Naive B cell (primary cell): ENCODE results near the gene MT1B. TPM values are rescaled to one million over a fixed set of nuclear protein-coding genes. Genes with fewer than 3 reads are reported as not detected.

ENCODE experiments used
- ATAC-seq, 2 donors: fragments of 150-1000 bp; cut with Tn5 transposase; 2 replicates each; pipeline ENCODE4 v1.10.0; 2021; ENCODE audit warnings: low read depth in 2 of 2, mild to moderate bottlenecking in 2 of 2, moderate library complexity in 2 of 2
- DNase-seq: peaks from one replicate; pipeline ENCODE4 v3.0.0; 2022
- H3K27ac Mint-ChIP-seq, 6 donors: one replicate each; pipeline ENCODE4 v1.8.0; 2020 to 2022; ENCODE audit warnings: mild to moderate bottlenecking in 6 of 6, mixed read lengths in 6 of 6, moderate library complexity in 5 of 6, inconsistent platforms in 2 of 6
- H3K27me3 Mint-ChIP-seq, 3 donors: one replicate each; pipeline ENCODE4 v1.8.0; 2021 to 2022; ENCODE audit warnings: mixed read lengths in 3 of 3, mild to moderate bottlenecking in 1 of 3
- H3K36me3 Mint-ChIP-seq, 2 donors: one replicate each; pipeline ENCODE4 v1.8.0; 2020 to 2022; ENCODE audit warnings: mixed read lengths in 2 of 2, inconsistent platforms in 1 of 2, mild to moderate bottlenecking in 1 of 2
- H3K4me1 Mint-ChIP-seq, 3 donors: one replicate each; pipeline ENCODE4 v1.8.0; 2020 to 2022; ENCODE audit warnings: mixed read lengths in 3 of 3, inconsistent platforms in 1 of 3, mild to moderate bottlenecking in 1 of 3, moderate library complexity in 1 of 3
- H3K4me3 Mint-ChIP-seq, 8 donors: one replicate each; pipeline ENCODE4 v1.8.0; 2020 to 2022; ENCODE audit warnings: mild to moderate bottlenecking in 8 of 8, mixed read lengths in 8 of 8, moderate library complexity in 8 of 8, inconsistent platforms in 2 of 8
- H3K9me3 Mint-ChIP-seq, 7 donors: one replicate each; pipeline ENCODE4 v1.8.0; 2020 to 2022; ENCODE audit warnings: mixed read lengths in 7 of 7, mild to moderate bottlenecking in 5 of 7, inconsistent platforms in 2 of 7, moderate library complexity in 1 of 7
- polyA plus RNA-seq, 6 donors: library from polyadenylated mRNA; unstranded; fragments of 300-500 nt; fragmentation: Illumina TruSeq; gene quantifications; one replicate each; pipeline ENCODE4 v1.2.3, GENCODE V29; 2021; ENCODE audit warnings: low read depth in 6 of 6

Gene MT1B
- not detected for polyA plus RNA-seq

- DNase-seq (no peak), ATAC-seq (no peak)
- Mint-ChIP-seq H3K27ac (peak within 1 kb of the TSS in 3 of 6 donors; percentile 16 to 73 (median 65)), H3K9me3 (no peaks in the 10 kb centered on the region), H3K4me1 (peaks cover 5 to 14% (median 6%) of the 10 kb centered on the region in 3 donors), H3K27me3 (peaks cover 37 to 59% (median 51%) of the 10 kb centered on the region in 3 donors), H3K36me3 (no peaks in the 10 kb centered on the region), H3K4me3 (no peak within 1 kb of the TSS)
Measured at GRCh38 chr16:56651586-56651985, at the start of gene MT1B. Gene MT1B (plus strand): TSS chr16:56651886. CDS start chr16:56651954, 68 bp downstream.

DNA sequence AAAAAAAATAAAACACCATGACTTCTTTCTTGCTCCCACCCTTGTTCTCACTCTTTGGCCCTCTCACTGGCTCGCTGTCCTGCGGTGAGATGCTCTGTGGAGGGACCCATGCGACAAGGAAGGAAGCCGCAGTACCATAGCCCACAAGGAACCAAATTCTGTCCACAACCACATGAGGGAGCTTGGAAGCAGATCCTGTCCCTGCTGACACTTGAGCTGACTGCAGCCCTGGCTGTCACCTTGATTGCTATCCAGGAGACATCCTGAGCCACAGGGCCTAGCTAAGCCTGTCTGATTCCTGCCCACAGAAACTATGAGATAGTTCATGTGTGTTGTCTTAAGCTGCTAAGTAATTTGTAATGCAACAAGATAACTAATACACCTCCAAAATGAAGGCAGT lies 48.1 kb upstream of the MT1B start:
- no peak overlapping the region for H3K27ac Mint-ChIP-seq

GRCh38 chr16:56604966-56605365 lies 46.7 kb upstream of the MT1B start:
- no peaks in the 10 kb centered on the region for H3K36me3 Mint-ChIP-seq
- H3K27ac Mint-ChIP-seq = no peak overlapping the region
- peaks cover 24 to 36% (median 30%) of the 10 kb centered on the region in 3 donors for H3K4me1 Mint-ChIP-seq
- peaks cover 0 to 3% (median 0%) of the 10 kb centered on the region in 7 donors for H3K9me3 Mint-ChIP-seq
- peaks cover 15 to 30% (median 22%) of the 10 kb centered on the region in 3 donors for H3K27me3 Mint-ChIP-seq
- DNase-seq (no peak), ATAC-seq (no peak)
- H3K4me3 Mint-ChIP-seq = no peak overlapping the region

More for the DNA sequence above, 48.1 kb upstream of the MT1B start:
- DNase-seq (no peak), ATAC-seq (no peak)
- H3K36me3 Mint-ChIP-seq = no peaks in the 10 kb centered on the region
- H3K4me1 Mint-ChIP-seq = peaks cover 13 to 23% (median 16%) of the 10 kb centered on the region in 3 donors
- peaks cover 15 to 34% (median 24%) of the 10 kb centered on the region in 3 donors for H3K27me3 Mint-ChIP-seq
- peaks cover 0 to 3% (median 0%) of the 10 kb centered on the region in 7 donors for H3K9me3 Mint-ChIP-seq
- H3K4me3 Mint-ChIP-seq = no peak overlapping the region

DNA sequence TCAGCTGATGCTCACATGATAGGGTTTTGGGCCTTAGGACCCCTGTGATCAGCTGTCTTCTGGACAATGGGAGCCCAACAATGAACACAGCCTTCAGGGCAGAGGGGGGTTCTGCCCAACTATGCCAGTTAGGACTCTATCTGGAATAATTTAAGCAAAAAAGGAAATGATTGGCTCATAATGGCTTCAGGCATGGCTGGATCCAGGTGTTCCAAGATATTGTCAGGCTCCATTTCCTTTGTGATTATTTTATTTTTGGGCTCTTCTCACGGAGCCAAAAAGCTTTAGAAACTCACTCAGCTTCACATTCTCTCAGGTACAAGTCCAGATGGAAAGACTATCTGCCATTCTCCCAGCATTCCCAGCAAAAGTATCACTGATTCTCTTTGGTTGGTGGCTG lies 46.2 kb upstream of the MT1B start:
- ATAC-seq = no peak
- Mint-ChIP-seq H3K4me1 (peaks cover 26 to 38% (median 35%) of the 10 kb centered on the region in 3 donors), H3K4me3 (no peak overlapping the region), H3K9me3 (peaks cover 0 to 3% (median 0%) of the 10 kb centered on the region in 7 donors), H3K27ac (no peak overlapping the region), H3K27me3 (peaks cover 10 to 25% (median 17%) of the 10 kb centered on the region in 3 donors), H3K36me3 (no peaks in the 10 kb centered on the region)
- no peak for DNase-seq

DNA sequence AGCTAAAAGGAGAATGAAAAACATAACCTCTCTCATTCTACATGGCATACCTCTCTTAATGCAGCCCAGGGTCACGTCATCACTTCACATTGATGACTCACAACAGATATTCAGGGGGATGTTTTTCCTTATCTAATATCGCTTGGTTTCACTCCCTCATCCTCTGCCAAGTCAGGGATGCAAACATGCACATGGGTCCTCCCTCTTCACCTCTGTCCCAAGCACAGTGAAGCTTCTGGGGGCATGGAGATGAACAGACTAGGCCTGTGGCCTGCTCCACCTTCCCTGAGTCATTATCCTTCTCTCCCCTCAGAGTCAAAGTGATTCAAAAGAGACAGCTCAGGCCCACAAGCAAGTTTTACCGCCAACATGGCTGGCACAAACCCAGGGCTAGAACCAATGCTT lies 45.6 kb upstream of the MT1B start:
- DNase-seq = no peak
- no peak for ATAC-seq
- peak overlapping the region in 2 of 6 donors; percentile 65 to 70 for H3K27ac Mint-ChIP-seq
- peaks cover 0 to 3% (median 0%) of the 10 kb centered on the region in 7 donors for H3K9me3 Mint-ChIP-seq
- peaks cover 8 to 19% (median 11%) of the 10 kb centered on the region in 3 donors for H3K27me3 Mint-ChIP-seq
- H3K4me1 Mint-ChIP-seq = peaks cover 30 to 41% (median 40%) of the 10 kb centered on the region in 3 donors
- no peaks in the 10 kb centered on the region for H3K36me3 Mint-ChIP-seq
- H3K4me3 Mint-ChIP-seq = no peak overlapping the region

DNA sequence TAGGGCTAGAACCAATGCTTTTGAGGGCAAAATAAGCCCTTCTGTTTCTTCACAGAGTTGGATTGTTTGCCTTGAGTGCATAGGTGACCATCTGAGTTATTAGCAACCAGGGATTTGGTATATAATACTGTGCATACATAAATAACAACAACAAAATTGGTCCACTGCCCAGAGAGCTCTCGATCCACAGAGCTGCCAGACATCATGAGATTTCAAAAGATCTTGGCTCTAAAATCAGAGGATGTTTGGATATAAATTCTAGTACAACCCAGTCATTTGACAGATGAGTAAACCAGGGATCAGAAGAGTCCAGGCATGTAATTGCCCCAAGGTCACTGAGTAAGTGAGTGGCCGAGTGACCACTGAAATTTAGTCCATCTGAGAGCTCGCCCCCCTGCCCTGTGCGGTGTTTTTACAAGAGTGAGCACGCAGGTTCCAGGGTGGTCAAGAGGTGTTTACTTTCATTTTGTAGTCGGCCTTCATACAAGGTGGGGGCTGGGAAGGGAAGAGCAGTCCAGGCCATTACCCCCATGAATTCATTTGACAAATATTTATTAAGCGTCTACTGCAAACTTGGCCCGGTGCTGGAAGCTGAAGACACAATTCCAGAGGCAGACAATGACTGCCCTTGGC lies 45.1 kb upstream of the MT1B start:
- Mint-ChIP-seq H3K27me3 (peaks cover 7 to 14% (median 8%) of the 10 kb centered on the region in 3 donors), H3K36me3 (no peaks in the 10 kb centered on the region), H3K4me3 (peak overlapping the region in 5 of 8 donors; percentile 8 to 68 (median 28)), H3K4me1 (peaks cover 33 to 46% (median 43%) of the 10 kb centered on the region in 3 donors), H3K9me3 (peaks cover 0 to 3% (median 0%) of the 10 kb centered on the region in 7 donors), H3K27ac (peak overlapping the region in 3 of 6 donors; percentile 22 to 70 (median 65))
- ATAC-seq (no peak), DNase-seq (no peak)

- H3K9me3 Mint-ChIP-seq = peaks cover 0 to 3% (median 0%) of the 10 kb centered on the region in 7 donors
- H3K27ac Mint-ChIP-seq = peak overlapping the region in 2 of 6 donors; percentile 23 to 65
- H3K27me3 Mint-ChIP-seq = peaks cover under 1 to 8% (median 8%) of the 10 kb centered on the region in 3 donors
- H3K4me1 Mint-ChIP-seq = peaks cover 33 to 46% (median 43%) of the 10 kb centered on the region in 3 donors
- H3K4me3 Mint-ChIP-seq = peak overlapping the region in 6 of 8 donors; percentile 22 to 92 (median 76)
- no peak for DNase-seq
- H3K36me3 Mint-ChIP-seq = no peaks in the 10 kb centered on the region
- no peak for ATAC-seq
Measured at GRCh38 chr16:56607109-56607618, 44.5 kb upstream of the MT1B start.

- DNase-seq (no peak), ATAC-seq (no peak)
- peaks cover 0 to 8% (median 5%) of the 10 kb centered on the region in 3 donors for H3K27me3 Mint-ChIP-seq
- H3K4me3 Mint-ChIP-seq = peak overlapping the region; percentile 30 to 92 (median 86)
- H3K4me1 Mint-ChIP-seq = peaks cover 33 to 46% (median 43%) of the 10 kb centered on the region in 3 donors
- H3K36me3 Mint-ChIP-seq = no peaks in the 10 kb centered on the region
- H3K9me3 Mint-ChIP-seq = peaks cover 0 to 3% (median 0%) of the 10 kb centered on the region in 7 donors
- H3K27ac Mint-ChIP-seq = peak overlapping the region in 3 of 6 donors; percentile 23 to 96 (median 35)
Measured at GRCh38 chr16:56607675-56608042, 44.0 kb upstream of the MT1B start.

DNA sequence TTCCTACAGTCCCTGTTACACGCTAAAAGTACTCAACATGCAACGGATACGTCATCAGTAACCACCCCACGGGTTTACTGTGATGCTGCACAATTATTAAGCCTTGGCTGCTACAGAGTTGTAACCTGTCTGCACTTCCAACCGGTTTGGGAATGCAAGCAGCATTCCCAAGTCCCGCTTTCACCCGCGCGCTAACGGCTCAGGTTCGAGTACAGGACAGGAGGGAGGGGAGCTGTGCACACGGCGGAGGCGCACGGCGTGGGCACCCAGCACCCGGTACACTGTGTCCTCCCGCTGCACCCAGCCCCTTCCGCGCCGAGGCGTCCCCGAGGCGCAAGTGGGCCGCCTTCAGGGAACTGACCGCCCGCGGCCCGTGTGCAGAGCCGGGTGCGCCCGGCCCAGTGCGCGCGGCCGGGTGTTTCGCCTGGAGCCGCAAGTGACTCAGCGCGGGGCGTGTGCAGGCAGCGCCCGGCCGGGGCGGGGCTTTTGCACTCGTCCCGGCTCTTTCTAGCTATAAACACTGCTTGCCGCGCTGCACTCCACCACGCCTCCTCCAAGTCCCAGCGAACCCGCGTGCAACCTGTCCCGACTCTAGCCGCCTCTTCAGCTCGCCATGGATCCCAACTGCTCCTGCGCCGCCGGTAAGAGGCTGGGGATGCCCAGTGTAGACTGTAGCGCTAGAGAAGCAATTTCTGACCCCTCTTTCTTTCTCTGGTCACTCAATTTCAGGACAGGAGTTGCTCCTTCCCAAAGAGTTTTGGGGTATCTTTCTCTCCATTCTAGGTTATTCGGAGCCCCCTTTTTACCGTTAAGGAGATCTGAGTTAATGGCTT lies 43.4 kb upstream of the MT1B start, which contains the start of gene MT2A:
Gene MT2A (plus strand): TSS at position 542 of the 833 bp plus-strand sequence. CDS start 72 bp downstream, at position 614.
- peak; percentile 82 to 86 for ATAC-seq
- peaks cover 0 to 8% (median 5%) of the 10 kb centered on the region in 3 donors for H3K27me3 Mint-ChIP-seq
- peaks cover 0 to 3% (median 0%) of the 10 kb centered on the region in 7 donors for H3K9me3 Mint-ChIP-seq
- H3K4me3 Mint-ChIP-seq = peak within 1 kb of the TSS; percentile 86 to 100 (median 94)
- H3K27ac Mint-ChIP-seq = peak within 1 kb of the TSS; percentile 35 to 96 (median 78)
- DNase-seq = peak; percentile 70
- H3K36me3 Mint-ChIP-seq = no peaks in the 10 kb centered on the region
- H3K4me1 Mint-ChIP-seq = peaks cover 33 to 46% (median 43%) of the 10 kb centered on the region in 3 donors

GRCh38 chr16:56608876-56609462 lies 42.7 kb upstream of the MT1B start:
- ATAC-seq (no peak), DNase-seq (no peak)

DNA sequence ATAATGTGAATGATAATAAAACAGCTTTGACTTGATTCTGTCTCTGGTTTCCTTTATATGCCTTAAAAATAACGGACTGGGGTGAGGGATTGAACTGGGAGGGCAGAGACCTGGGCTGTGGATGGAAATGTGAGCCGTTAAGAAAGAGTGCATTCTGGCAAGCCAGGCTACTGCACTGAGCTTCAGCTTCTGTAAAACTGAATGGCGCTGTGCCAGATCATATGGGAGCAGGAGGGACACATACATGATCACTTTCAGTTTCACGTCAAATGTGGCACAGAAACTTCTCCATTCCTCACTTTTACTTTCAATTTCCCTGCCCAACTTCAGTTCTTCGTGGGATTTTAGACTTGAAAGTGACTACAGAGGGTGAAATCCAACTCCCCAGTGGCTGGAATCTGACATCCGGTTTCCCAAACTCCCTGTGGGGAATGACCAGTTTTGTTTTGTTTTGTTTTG lies 42.2 kb upstream of the MT1B start:
- DNase-seq (peak; percentile 80), ATAC-seq (peak; percentile 82 to 84)
- peak overlapping the region in 5 of 6 donors; percentile 73 to 85 (median 82) for H3K27ac Mint-ChIP-seq
- H3K27me3 Mint-ChIP-seq = peaks cover 0 to 4% (median 0%) of the 10 kb centered on the region in 3 donors
- peaks cover 0 to 3% (median 0%) of the 10 kb centered on the region in 7 donors for H3K9me3 Mint-ChIP-seq
- H3K36me3 Mint-ChIP-seq = no peaks in the 10 kb centered on the region
- H3K4me3 Mint-ChIP-seq = peak overlapping the region; percentile 86 to 100 (median 94)
- peaks cover 33 to 46% (median 43%) of the 10 kb centered on the region in 3 donors for H3K4me1 Mint-ChIP-seq

More at GRCh38 chr16:56608876-56609462, 42.7 kb upstream of the MT1B start:
- H3K9me3 Mint-ChIP-seq = peaks cover 0 to 3% (median 0%) of the 10 kb centered on the region in 7 donors
- peak overlapping the region; percentile 86 to 100 (median 94) for H3K4me3 Mint-ChIP-seq
- peaks cover 0 to 4% (median 0%) of the 10 kb centered on the region in 3 donors for H3K27me3 Mint-ChIP-seq
- no peaks in the 10 kb centered on the region for H3K36me3 Mint-ChIP-seq
- H3K4me1 Mint-ChIP-seq = peaks cover 33 to 46% (median 43%) of the 10 kb centered on the region in 3 donors
- H3K27ac Mint-ChIP-seq = peak overlapping the region in 4 of 6 donors; percentile 66 to 85 (median 74)

DNA sequence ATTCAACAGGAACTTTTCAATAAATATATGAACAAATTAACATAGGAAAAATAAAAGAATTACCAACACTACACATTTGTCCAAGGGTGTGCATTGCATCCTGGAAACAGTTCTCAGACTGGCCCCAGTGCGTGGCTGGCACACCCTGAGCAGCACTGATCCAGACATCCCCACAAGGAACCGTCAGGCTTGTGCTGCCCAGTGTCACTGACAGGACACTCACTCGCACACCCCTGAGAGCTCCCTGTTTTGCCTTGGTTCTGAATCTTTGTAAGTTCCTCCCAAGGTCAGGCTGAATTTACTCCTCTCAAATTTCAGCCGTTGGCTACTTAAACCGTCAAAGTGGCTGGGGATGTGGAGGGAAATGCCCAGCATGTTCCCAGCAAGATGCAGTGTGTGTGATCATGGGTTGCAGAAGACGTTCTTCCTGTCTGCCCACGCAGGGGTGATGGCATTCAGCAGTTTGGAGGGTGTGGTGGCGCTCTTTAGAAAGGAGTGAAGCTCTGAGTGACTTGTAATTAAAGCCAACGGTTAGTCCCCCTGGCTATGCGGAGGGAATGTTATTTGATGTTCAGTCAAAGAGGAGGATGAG lies 41.6 kb upstream of the MT1B start:
- H3K9me3 Mint-ChIP-seq = peaks cover 0 to 3% (median 0%) of the 10 kb centered on the region in 7 donors
- ATAC-seq = peak; percentile 11 to 12
- no peaks in the 10 kb centered on the region for H3K36me3 Mint-ChIP-seq
- peak overlapping the region; percentile 86 to 100 (median 94) for H3K4me3 Mint-ChIP-seq
- DNase-seq = peak; percentile 15
- peaks cover 0 to 4% (median 0%) of the 10 kb centered on the region in 3 donors for H3K27me3 Mint-ChIP-seq
- H3K4me1 Mint-ChIP-seq = peaks cover 33 to 46% (median 43%) of the 10 kb centered on the region in 3 donors
- peak overlapping the region; percentile 73 to 96 (median 84) for H3K27ac Mint-ChIP-seq
